Neuronal stem cell (in vitro differentiated cells): Measurements from ENCODE around the gene GMPS.

Experiments
- DNase-seq: peaks from one replicate; pipeline ENCODE4 v3.0.0-alpha.2; 2013; ENCODE audit warnings: low spot score
- H2AFZ ChIP-seq: one replicate; pipeline ENCODE4 v1.6.1; 2013; ENCODE audit warnings: mild to moderate bottlenecking, low read length, inconsistent platforms
- H2AK5ac ChIP-seq: 2 replicates; pipeline ENCODE4 v1.6.1; 2013; ENCODE audit warnings: low read depth, mild to moderate bottlenecking, inconsistent platforms, low read length, moderate library complexity, mixed read lengths
- H2BK120ac ChIP-seq: 2 replicates; pipeline ENCODE4 v1.6.1; 2013; ENCODE audit warnings: low read depth, mild to moderate bottlenecking, inconsistent platforms, low read length, moderate library complexity, mixed read lengths
- H2BK12ac ChIP-seq: one replicate; pipeline ENCODE4 v1.6.1; 2013; ENCODE audit warnings: low read length, inconsistent platforms
- H2BK15ac ChIP-seq: 2 replicates; pipeline ENCODE4 v1.6.1; 2013; ENCODE audit warnings: mild to moderate bottlenecking, low read length, inconsistent platforms, mixed read lengths
- H2BK5ac ChIP-seq: one replicate; pipeline ENCODE4 v1.6.1; 2013; ENCODE audit warnings: inconsistent platforms, mild to moderate bottlenecking, low read length, moderate library complexity
- H3K14ac ChIP-seq: one replicate; pipeline ENCODE4 v1.6.1; 2013; ENCODE audit warnings: low read length, inconsistent platforms
- H3K18ac ChIP-seq: 2 replicates; pipeline ENCODE4 v1.6.1; 2013; ENCODE audit warnings: low read length, inconsistent platforms
- H3K23ac ChIP-seq: 2 replicates; pipeline ENCODE4 v1.6.1; 2013; ENCODE audit warnings: low read depth, mild to moderate bottlenecking, mixed read lengths, low read length, inconsistent platforms; ENCODE audit not compliant: poor library complexity
- H3K27ac ChIP-seq: replicated peaks from 3 replicates; pipeline ENCODE4 v1.5.1; 2013; ENCODE audit warnings: low read length, inconsistent platforms
- H3K27me3 ChIP-seq, 3 experiments: 2 replicates each; pipeline ENCODE4 v1.6.1; 2013; ENCODE audit warnings: low read length in 3 of 3, mild to moderate bottlenecking in 2 of 3, inconsistent platforms in 1 of 3, low read depth in 1 of 3, mixed read lengths in 1 of 3, moderate library complexity in 1 of 3; ENCODE audit not compliant: control insufficient read depth in 3 of 3, insufficient read depth in 3 of 3
- H3K36me3 ChIP-seq, 2 donors: replicated peaks in 1 of 2; 2 replicates each; pipeline ENCODE4 v1.6.1; 2013; ENCODE audit warnings: low read length in 2 of 2; ENCODE audit not compliant: control insufficient read depth in 2 of 2, insufficient read depth in 2 of 2
- H3K4ac ChIP-seq: 2 replicates; pipeline ENCODE4 v1.6.1; 2013; ENCODE audit warnings: inconsistent platforms, mild to moderate bottlenecking, low read length, moderate library complexity
- H3K4me1 ChIP-seq, 2 donors: 1 replicate in 1 of 2; 2 replicates in 1 of 2; pipeline ENCODE4 v1.6.1; 2013; ENCODE audit warnings: low read length in 2 of 2, low read depth in 1 of 2; ENCODE audit not compliant: control insufficient read depth in 2 of 2, insufficient read depth in 1 of 2
- H3K4me2 ChIP-seq: one replicate; pipeline ENCODE4 v1.6.1; 2013; ENCODE audit warnings: mild to moderate bottlenecking, low read length, inconsistent platforms; ENCODE audit not compliant: insufficient read depth, poor library complexity, severe bottlenecking
- H3K4me3 ChIP-seq, 2 donors: 2 replicates each; pipeline ENCODE4 v1.5.1; 2013; ENCODE audit warnings: low read length in 2 of 2, mild to moderate bottlenecking in 2 of 2, inconsistent platforms in 1 of 2, moderate library complexity in 1 of 2
- H3K79me1 ChIP-seq: one replicate; pipeline ENCODE4 v1.6.1; 2013; ENCODE audit warnings: low read depth, mild to moderate bottlenecking, inconsistent platforms, low read length, moderate library complexity
- H3K9ac ChIP-seq: one replicate; pipeline ENCODE4 v1.6.1; 2013; ENCODE audit warnings: mild to moderate bottlenecking, low read depth, low read length, inconsistent platforms; ENCODE audit not compliant: poor library complexity
- H3K9me3 ChIP-seq, 2 donors: replicated peaks in 1 of 2; 2 replicates each; pipeline versions ENCODE3 to v1.6.1; 2013; ENCODE audit warnings: low read length in 2 of 2, mild to moderate bottlenecking in 2 of 2, inconsistent platforms in 1 of 2, low read depth in 1 of 2, mixed read lengths in 1 of 2, moderate library complexity in 1 of 2; ENCODE audit not compliant: control insufficient read depth in 2 of 2, insufficient read depth in 1 of 2
- H4K8ac ChIP-seq: one replicate; pipeline ENCODE4 v1.6.1; 2013; ENCODE audit warnings: low read depth, mild to moderate bottlenecking, inconsistent platforms, low read length, moderate library complexity
- H4K91ac ChIP-seq: one replicate; pipeline ENCODE4 v1.6.1; 2013; ENCODE audit warnings: low read length, low read depth, mild to moderate bottlenecking, inconsistent platforms; ENCODE audit not compliant: poor library complexity
- WGBS, 2 donors: extraction: QIAGEN DNeasy Blood & Tissue Kit; methylation state at CpG; one replicate each; pipeline ENCODE4 v1.1.7; 2013; ENCODE audit warnings: missing lambda C conversion rate in 2 of 2, mixed read lengths in 1 of 2; ENCODE audit not compliant: insufficient read length in 2 of 2, insufficient replicate concordance in 1 of 2; ENCODE audit errors: extremely low coverage in 2 of 2; 5-methylcytosine and 5-hydroxymethylcytosine counted together

GMPS gene

DNA sequence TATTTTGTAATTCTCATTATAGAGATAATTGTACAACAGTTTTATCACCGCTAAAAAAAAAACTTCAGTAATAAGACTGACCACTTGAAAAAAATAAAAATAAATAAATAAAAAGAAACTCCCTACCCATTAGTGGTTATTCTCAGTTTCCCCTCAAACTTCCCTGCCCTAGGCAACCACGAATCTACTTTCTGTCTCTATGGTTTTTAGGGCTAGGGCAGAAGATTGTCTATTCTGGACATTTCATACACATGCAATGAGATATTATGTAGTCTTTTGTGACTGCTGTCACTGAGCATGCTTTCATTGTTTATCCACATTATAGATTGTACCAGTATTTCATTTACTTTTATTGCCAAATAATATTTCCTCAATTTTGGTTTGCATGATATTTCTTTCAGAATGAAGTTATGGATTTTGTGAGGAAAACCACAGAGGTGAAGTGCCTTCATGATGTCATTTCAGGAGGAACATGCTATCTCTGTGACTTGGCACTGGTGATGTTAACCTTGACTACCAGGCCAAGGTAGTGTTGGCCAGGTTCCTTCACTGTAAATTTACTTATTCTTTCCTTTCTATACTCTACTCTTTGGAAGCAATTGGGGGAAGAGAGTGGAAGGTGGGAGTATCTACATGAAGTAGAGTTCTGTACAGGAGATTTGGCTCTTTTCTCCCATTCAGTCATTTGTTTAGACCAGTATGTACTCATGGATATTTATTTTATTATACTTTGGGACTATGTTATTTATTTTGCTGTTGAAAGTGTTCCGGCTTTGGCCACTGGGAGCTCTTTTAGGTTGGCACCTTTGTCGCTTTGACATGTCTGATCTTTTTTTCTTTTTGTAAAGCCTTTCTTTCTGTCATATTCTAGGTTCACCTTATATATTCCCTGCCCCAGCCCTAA, 86.3 kb downstream of the GMPS start:
- no CpG with 5 or more reads among the region's 4 CpGs for WGBS, 2 donors
- no peak overlapping the region for H2BK15ac ChIP-seq
- DNase-seq: no peak

GRCh38 chr3:155957412-155957880, 87.0 kb downstream of the GMPS start:
- Histone ChIP-seq H3K4me2 (no peak overlapping the region), H2BK15ac (no peak overlapping the region), H2AK5ac (no peak overlapping the region), H3K27ac (no peak overlapping the region), H3K14ac (no peak overlapping the region), H2AFZ (no peak overlapping the region), H3K4ac (no peak overlapping the region), H4K8ac (no peak overlapping the region), H3K9me3 (no peaks in the 10 kb centered on the region), H3K4me1 (no peaks in the 10 kb centered on the region), H3K9ac (no peak overlapping the region), H3K18ac (no peak overlapping the region), H2BK5ac (no peak overlapping the region), H3K4me3 (no peak overlapping the region), H2BK120ac (no peak overlapping the region), H3K27me3 (no peaks in the 10 kb centered on the region), H3K36me3 (peaks cover 0 to 8% of the 10 kb centered on the region in 2 donors), H4K91ac (no peak overlapping the region), H2BK12ac (no peak overlapping the region), H3K79me1 (no peaks in the 10 kb centered on the region), H3K23ac (no peak overlapping the region)
- no CpG with 5 or more reads among the region's 3 CpGs for WGBS, 2 donors
- DNase-seq: no peak

More for the DNA sequence above, 86.3 kb downstream of the GMPS start:
- H2AFZ ChIP-seq: no peak overlapping the region
- H3K36me3 ChIP-seq: peaks cover under 1 to 8% of the 10 kb centered on the region in 2 donors
- H3K4me1 ChIP-seq: no peaks in the 10 kb centered on the region
- H2BK5ac ChIP-seq: no peak overlapping the region
- no peaks in the 10 kb centered on the region for H3K79me1 ChIP-seq
- H4K91ac ChIP-seq: no peak overlapping the region
- H3K18ac ChIP-seq: no peak overlapping the region
- no peaks in the 10 kb centered on the region for H3K27me3 ChIP-seq
- no peak overlapping the region for H3K4me2 ChIP-seq
- H3K4me3 ChIP-seq: no peak overlapping the region
- no peak overlapping the region for H2BK120ac ChIP-seq
- no peak overlapping the region for H3K14ac ChIP-seq
- H4K8ac ChIP-seq: no peak overlapping the region
- H2BK12ac ChIP-seq: no peak overlapping the region
- peaks cover 0 to 2% of the 10 kb centered on the region in 2 donors for H3K9me3 ChIP-seq
- H2AK5ac ChIP-seq: no peak overlapping the region
- no peak overlapping the region for H3K9ac ChIP-seq
- no peak overlapping the region for H3K27ac ChIP-seq
- no peak overlapping the region for H3K4ac ChIP-seq
- H3K23ac ChIP-seq: no peak overlapping the region

DNA sequence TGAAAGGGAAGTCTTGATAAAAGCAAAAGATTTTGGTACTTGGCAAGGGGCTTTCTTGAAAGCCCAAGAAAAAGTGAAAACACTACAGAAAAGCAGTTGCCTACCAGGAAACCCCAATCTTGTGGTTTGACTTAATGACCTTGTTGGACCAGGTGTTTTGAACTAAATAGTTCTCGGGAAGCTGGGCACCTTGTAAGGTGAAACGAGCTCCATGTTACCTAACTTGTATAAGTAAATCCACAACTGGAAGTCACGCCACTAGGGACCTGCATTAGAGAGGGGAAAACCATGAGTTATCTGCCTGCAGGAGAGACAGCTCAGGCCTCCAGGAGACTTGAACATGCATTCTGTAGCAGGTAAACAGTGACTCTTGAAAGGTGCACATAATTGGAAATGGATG, 88.2 kb downstream of the GMPS start:
- Histone ChIP-seq H4K91ac (no peak overlapping the region), H2BK120ac (no peak overlapping the region), H3K18ac (no peak overlapping the region), H3K9me3 (no peaks in the 10 kb centered on the region), H3K4ac (no peak overlapping the region), H2BK5ac (no peak overlapping the region), H3K79me1 (no peaks in the 10 kb centered on the region), H3K4me3 (no peak overlapping the region), H2BK12ac (no peak overlapping the region), H3K4me1 (no peaks in the 10 kb centered on the region), H3K4me2 (no peak overlapping the region), H2AFZ (no peak overlapping the region), H2BK15ac (no peak overlapping the region), H3K9ac (no peak overlapping the region), H3K14ac (no peak overlapping the region), H3K27ac (no peak overlapping the region), H3K23ac (no peak overlapping the region), H4K8ac (no peak overlapping the region), H2AK5ac (no peak overlapping the region), H3K27me3 (no peaks in the 10 kb centered on the region), H3K36me3 (peaks cover 0 to 8% of the 10 kb centered on the region in 2 donors)
- DNase-seq: no peak
- no CpG with 5 or more reads among the region's 3 CpGs for whole genome bisulfite sequencing, 2 donors

- Histone ChIP-seq H3K79me1 (no peaks in the 10 kb centered on the region), H2BK120ac (no peak overlapping the region), H3K27ac (no peak overlapping the region), H2BK15ac (no peak overlapping the region), H2BK5ac (no peak overlapping the region), H2BK12ac (no peak overlapping the region), H3K23ac (no peak overlapping the region), H4K8ac (no peak overlapping the region), H3K4me1 (no peaks in the 10 kb centered on the region), H3K36me3 (peaks cover 0 to 8% of the 10 kb centered on the region in 2 donors), H3K9me3 (no peaks in the 10 kb centered on the region), H3K9ac (no peak overlapping the region), H3K4me2 (no peak overlapping the region), H2AK5ac (no peak overlapping the region), H3K14ac (no peak overlapping the region), H4K91ac (no peak overlapping the region), H3K4me3 (no peak overlapping the region), H2AFZ (no peak overlapping the region), H3K4ac (no peak overlapping the region), H3K27me3 (no peaks in the 10 kb centered on the region), H3K18ac (no peak overlapping the region)
- no CpG with 5 or more reads among the region's 8 CpGs for WGBS, 2 donors
- DNase-seq: no peak
These were observed 89.6 kb downstream of the GMPS start for GRCh38 chr3:155960060-155960459.
